Measurements from ENCODE around the gene PIGH.

GRCh38 chr14:67551940-67552339 is 48.1 kb downstream of the PIGH start:
- TF ChIP-seq, protein P1, sequence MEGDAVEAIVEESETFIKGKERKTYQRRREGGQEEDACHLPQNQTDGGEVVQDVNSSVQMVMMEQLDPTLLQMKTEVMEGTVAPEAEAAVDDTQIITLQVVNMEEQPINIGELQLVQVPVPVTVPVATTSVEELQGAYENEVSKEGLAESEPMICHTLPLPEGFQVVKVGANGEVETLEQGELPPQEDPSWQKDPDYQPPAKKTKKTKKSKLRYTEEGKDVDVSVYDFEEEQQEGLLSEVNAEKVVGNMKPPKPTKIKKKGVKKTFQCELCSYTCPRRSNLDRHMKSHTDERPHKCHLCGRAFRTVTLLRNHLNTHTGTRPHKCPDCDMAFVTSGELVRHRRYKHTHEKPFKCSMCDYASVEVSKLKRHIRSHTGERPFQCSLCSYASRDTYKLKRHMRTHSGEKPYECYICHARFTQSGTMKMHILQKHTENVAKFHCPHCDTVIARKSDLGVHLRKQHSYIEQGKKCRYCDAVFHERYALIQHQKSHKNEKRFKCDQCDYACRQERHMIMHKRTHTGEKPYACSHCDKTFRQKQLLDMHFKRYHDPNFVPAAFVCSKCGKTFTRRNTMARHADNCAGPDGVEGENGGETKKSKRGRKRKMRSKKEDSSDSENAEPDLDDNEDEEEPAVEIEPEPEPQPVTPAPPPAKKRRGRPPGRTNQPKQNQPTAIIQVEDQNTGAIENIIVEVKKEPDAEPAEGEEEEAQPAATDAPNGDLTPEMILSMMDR (IDR thresholded peaks at IDR 0.05; ENCODE audit: poor library complexity), result no peak
- no peak for TF ChIP-seq EZH2phosphoT487 (IDR thresholded peaks at IDR 0.05; ENCODE audit: low read depth, severe bottlenecking, unreplicated experiment)

Data from hepatocyte (in vitro differentiated cells).